Measurements from ENCODE around the gene CALN1.

- TF ChIP-seq CTCF (IDR thresholded peaks at IDR 0.05) = no peak
- TF ChIP-seq POLR2A (IDR thresholded peaks at IDR 0.05; ENCODE audit: low read depth) = no peak
- no peak for TF ChIP-seq POLR2AphosphoS5 (IDR thresholded peaks at IDR 0.05)
Observed at GRCh38 chr7:72058579-72058978, 353.6 kb downstream of the CALN1 start.
